ENCODE measurements around the gene PRRG4.
"Not testable (repeated sequence)": the region's sequence is repeated elsewhere in the genome, so short reads cannot be mapped to it uniquely, and the experiment has no call there.

PRRG4 gene

GRCh38 chr11:32829680-32830412, at the start of gene PRRG4:
Gene PRRG4, plus strand, starts transcription at chr11:32829927. Its CDS starts 603 bp downstream, at chr11:32830530.
- peak in 40 of 42 donors; percentile 24 to 77 (median 58) for DNase-seq
- intact Hi-C loops (cut with DNase I): no loop called here

GRCh38 chr11:32780839-32781238, 48.9 kb upstream of the PRRG4 start:
- DNase-seq; intact Hi-C loops (cut with DNase I): not testable (repeated sequence)

- intact Hi-C loops (cut with DNase I): no loop called here
- DNase-seq: peak in 1 of 42 donors; percentile 9
These were observed 48.0 kb upstream of the PRRG4 start for GRCh38 chr11:32781721-32782120.

GRCh38 chr11:32785262-32785661, 44.5 kb upstream of the PRRG4 start:
- DNase-seq: no peak
- intact Hi-C loops (cut with DNase I): no loop called here

GRCh38 chr11:32786811-32787210, 42.9 kb upstream of the PRRG4 start:
- intact Hi-C loops (cut with DNase I): no loop called here

GRCh38 chr11:32790916-32791315, 38.8 kb upstream of the PRRG4 start:
- intact Hi-C loops (cut with DNase I): no loop called here
- DNase-seq: no peak

More at GRCh38 chr11:32786811-32787210, 42.9 kb upstream of the PRRG4 start:
- DNase-seq: no peak

GRCh38 chr11:32792111-32792947, 37.4 kb upstream of the PRRG4 start:
- intact Hi-C loops (cut with DNase I): no loop called here
- DNase-seq: no peak

GRCh38 chr11:32792948-32793475, 36.7 kb upstream of the PRRG4 start:
- peak; percentile 32 to 88 (median 74) for DNase-seq
- intact Hi-C loops (cut with DNase I): no loop called here

GRCh38 chr11:32794439-32794838, 35.3 kb upstream of the PRRG4 start, which contains the start of gene CCDC73:
Gene CCDC73, minus strand, starts transcription at chr11:32794662. Its CDS starts 34,419 bp downstream, at chr11:32760243.
- intact Hi-C loops (cut with DNase I): no loop called here
- no peak for DNase-seq

GRCh38 chr11:32796425-32796824, 33.3 kb upstream of the PRRG4 start:
- intact Hi-C loops (cut with DNase I): no loop called here
- DNase-seq: no peak

- intact Hi-C loops (cut with DNase I): no loop called here
- peak; percentile 18 to 85 (median 63) for DNase-seq
These were observed 20.4 kb upstream of the PRRG4 start for GRCh38 chr11:32809313-32809712.

GRCh38 chr11:32817181-32817851, 12.4 kb upstream of the PRRG4 start:
- intact Hi-C loops (cut with DNase I): no loop called here

GRCh38 chr11:32817852-32818183, 11.9 kb upstream of the PRRG4 start:
- intact Hi-C loops (cut with DNase I): no loop called here

More at GRCh38 chr11:32817181-32817851, 12.4 kb upstream of the PRRG4 start:
- no peak for DNase-seq

GRCh38 chr11:32819187-32819586, 10.5 kb upstream of the PRRG4 start:
- DNase-seq: no peak
- intact Hi-C loops (cut with DNase I): no loop called here

More at GRCh38 chr11:32817852-32818183, 11.9 kb upstream of the PRRG4 start:
- DNase-seq: no peak

GRCh38 chr11:32820497-32820896, 9.2 kb upstream of the PRRG4 start:
- intact Hi-C loops (cut with DNase I): no loop called here
- no peak for DNase-seq

GRCh38 chr11:32821517-32821916, 8.2 kb upstream of the PRRG4 start:
- intact Hi-C loops (cut with DNase I): no loop called here
- DNase-seq: no peak

- intact Hi-C loops (cut with DNase I): no loop called here
- no peak for DNase-seq
These were observed 7.7 kb upstream of the PRRG4 start for GRCh38 chr11:32821917-32822560.

- DNase-seq; intact Hi-C loops (cut with DNase I): not testable (repeated sequence)
These were observed 6.1 kb upstream of the PRRG4 start for GRCh38 chr11:32823617-32824016.

GRCh38 chr11:32826113-32826512, 3.6 kb upstream of the PRRG4 start:
- intact Hi-C loops (cut with DNase I): no loop called here
- DNase-seq: no peak

Measured in head of caudate nucleus (tissue), 42 donors.